GM18861 (cell line): Measurements from ENCODE around the gene PWP2.
A peak's percentile ranks its signal among the peaks of the same experiment; 100 is the strongest.
"Not testable (repeated sequence)": the region's sequence is repeated elsewhere in the genome, so short reads cannot be mapped to it uniquely, and the experiment has no call there.

ENCODE experiments used
- ATAC-seq: cut with Tn5 transposase; IDR thresholded peaks from one replicate; pipeline ENCODE4 v1.9.1; 2021; ENCODE audit not compliant: unreplicated experiment

PWP2 gene

GRCh38 chr21:44082648-44083440 lies 24.4 kb upstream of the PWP2 start:
- no peak for ATAC-seq

GRCh38 chr21:44083631-44084291 lies 23.4 kb upstream of the PWP2 start:
- ATAC-seq, result no peak

DNA sequence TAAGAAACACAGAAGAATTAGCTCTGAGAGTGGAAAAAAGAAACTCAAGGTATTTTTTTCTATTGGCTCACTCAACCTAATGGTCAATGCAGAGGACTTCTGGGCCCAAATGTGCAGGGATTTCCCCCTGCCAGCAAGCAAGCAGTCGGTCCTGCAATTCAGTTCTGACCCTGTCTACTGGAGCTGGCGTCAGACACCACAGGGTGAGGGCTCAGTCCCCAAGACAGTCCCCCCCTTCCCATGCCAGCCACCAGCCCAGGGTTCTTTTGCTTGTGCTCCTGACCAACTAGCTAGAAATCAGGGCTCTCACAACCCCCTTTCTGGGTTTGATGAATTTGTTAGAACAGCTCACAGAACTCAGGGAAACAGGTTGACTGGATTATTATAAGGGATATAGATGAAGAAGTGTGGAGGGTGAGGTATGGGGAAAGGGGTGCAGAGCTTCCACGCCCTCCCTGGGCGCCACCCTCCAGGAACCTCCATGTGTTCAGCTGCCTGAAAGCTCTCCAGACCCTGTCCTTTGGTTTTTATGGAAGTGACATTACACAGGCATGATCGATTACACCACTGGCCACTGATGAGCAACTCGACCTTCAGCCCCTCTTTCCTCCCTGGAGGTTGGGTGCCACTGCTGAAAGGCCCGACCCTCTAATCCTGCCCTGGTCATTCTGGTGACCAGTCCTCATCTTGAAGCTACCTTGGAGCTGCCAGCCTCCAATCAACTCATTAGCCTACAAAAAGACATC lies 22.5 kb upstream of the PWP2 start:
- no peak for ATAC-seq

DNA sequence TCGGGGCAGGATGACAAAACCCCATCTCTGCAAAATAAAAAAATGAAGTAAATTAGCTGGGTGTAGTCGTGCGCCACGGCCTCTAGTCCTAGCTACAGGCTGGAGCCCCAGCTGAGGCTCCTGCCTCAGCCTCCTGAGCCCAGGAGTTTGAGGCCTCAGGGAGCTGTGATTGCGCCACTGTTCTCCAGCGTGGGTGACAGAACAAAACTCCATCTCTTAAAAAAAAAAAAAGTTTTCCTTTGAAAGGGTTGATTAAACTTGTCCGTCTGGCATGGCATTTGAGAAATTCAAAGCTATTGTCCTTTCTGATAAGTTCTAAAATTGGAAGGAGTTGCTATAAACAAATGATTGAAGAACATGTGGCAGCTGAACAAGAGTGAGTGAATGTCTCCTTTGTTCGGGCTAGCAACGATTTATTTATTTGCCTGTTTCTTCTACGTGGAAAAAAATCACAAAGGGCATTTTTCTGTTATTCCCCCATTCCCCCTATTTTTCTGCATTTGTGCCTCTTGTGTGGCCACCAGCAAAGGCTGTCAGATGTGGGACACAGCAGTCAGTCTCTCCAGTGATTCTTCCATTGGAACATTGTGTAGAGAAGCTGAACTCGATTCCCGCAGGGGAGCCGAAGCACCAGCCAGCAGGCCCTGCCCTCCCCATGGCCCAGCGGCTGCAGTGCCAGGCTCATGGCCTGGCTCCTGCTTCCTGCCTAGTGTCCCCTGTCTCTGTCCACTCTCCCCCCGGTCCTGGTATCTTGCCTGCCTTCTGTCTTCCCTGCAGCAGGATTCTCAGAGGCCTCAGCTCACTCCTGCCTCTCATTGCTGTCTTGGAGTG lies 21.5 kb upstream of the PWP2 start:
- ATAC-seq, result no peak

DNA sequence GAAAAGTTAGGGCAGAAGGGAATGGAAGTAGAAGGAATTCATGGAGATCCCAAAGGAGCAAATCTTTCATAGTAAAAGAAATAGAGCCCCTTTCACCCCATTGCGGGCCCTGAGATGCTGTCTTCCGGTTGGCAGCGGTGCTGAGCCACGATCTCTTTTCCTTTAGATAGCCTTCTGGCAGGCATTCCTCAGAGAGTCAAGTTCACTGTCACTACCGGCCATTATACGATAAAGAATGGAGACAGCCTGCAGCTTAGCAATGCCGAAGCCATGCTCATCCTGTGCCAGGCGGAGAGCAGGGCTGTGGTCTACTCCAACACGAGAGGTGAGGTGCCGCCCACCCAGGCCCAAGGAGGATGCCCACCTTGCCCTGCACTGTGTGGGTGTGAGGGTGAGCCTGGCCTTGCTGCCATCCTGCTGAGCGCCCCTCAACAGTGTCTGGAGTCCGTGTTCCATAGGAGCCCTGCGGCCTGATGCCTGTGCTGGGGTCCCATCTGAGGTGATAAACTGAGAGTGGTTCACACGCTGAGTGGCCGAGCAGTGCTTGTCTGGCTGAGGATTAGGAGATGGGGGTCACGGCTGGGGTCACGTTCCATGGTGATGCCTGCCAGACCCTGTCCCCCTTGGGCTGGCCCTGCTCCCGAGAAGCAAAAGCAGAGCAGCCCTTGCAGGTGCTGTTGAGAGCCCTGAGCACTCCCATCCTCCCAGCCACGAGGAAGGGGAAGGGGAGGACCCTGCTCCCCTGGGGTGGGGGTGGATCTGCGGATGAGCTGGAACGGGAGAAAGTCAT lies 20.4 kb upstream of the PWP2 start:
- ATAC-seq, result no peak

GRCh38 chr21:44087426-44088400 lies 19.5 kb upstream of the PWP2 start:
- ATAC-seq, result no peak

- ATAC-seq, result no peak
These were observed 18.8 kb upstream of the PWP2 start for GRCh38 chr21:44088401-44088780.

GRCh38 chr21:44089001-44089911 lies 17.9 kb upstream of the PWP2 start:
- peak; percentile 71 for ATAC-seq

- ATAC-seq, result no peak
These were observed 16.9 kb upstream of the PWP2 start for GRCh38 chr21:44090325-44090724.

- no peak for ATAC-seq
These were observed 15.0 kb upstream of the PWP2 start for GRCh38 chr21:44092211-44092610.

DNA sequence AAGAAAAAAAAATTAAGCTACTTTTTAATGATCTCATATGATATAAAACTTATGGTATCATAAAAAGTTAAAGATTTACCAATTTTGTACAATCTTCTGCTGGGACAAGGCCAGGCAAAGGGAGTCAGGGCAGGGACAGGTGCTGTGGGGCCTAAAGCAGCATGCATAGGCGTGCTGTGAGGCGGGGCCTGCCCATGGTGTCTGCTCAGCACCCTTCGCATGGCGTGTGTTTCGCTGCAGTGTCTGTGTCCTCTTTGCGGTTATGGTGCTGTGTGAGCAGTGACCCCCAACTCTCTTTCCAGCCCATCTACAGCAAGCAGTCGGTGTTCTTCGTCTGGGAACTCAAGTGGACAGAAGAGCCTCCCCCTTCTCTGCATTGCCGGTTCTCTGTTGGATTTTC lies 13.4 kb upstream of the PWP2 start:
- no peak for ATAC-seq

GRCh38 chr21:44094832-44095231 lies 12.4 kb upstream of the PWP2 start:
- no peak for ATAC-seq

DNA sequence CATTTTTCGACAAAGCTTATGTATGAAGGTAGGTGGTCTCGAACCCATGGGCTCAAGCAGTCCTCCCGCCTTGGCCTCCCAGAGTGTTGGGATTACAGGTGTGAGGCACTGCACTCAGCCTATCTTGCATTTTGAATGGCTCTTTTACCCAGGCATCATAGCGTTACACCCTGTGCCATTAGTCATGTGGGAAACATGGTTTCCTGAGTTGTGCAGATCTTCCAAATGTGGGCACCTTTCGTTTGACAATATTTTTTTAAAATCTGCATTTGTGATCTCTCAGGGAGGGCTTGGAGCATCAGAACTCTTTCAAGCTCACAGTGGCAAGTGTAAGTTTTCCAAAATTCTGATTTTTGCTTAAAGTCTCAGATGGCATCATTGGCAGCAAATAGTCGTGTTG lies 8.7 kb upstream of the PWP2 start:
- not testable (repeated sequence) for ATAC-seq

GRCh38 chr21:44098964-44099363 lies 8.2 kb upstream of the PWP2 start:
- ATAC-seq, result not testable (repeated sequence)

GRCh38 chr21:44107589-44107988 lies 390 bp downstream of the PWP2 start:
- not testable (repeated sequence) for ATAC-seq

GRCh38 chr21:44113702-44114371 lies 6.6 kb downstream of the PWP2 start:
- ATAC-seq, result not testable (repeated sequence)

DNA sequence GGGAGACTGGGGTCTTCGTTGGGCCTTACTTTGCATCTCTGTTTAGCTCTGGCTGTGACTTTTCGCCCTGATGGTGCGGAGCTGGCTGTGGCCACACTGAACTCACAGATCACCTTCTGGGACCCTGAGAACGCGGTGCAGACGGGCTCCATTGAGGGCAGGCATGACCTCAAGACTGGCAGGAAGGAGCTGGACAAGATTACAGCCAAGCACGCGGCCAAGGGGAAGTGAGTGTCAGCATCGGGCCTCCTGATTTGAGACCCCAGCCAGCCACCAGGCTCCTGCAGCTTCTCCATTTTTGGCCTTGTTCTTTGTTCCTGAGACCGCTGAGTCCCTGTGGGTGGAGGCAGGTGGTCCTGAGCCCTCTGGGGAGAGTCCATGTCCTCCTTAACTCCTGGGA lies 14.9 kb downstream of the PWP2 start:
- not testable (repeated sequence) for ATAC-seq
